HG02763 (cell line): ENCODE data around the gene TMEM266.
A peak's percentile ranks its signal among the peaks of the same experiment; 100 is the strongest.

Source experiments
- ATAC-seq: cut with Tn5 transposase; IDR thresholded peaks from one replicate; pipeline ENCODE4 v1.9.1; 2021; ENCODE audit warnings: mild to moderate bottlenecking, moderate library complexity; ENCODE audit not compliant: unreplicated experiment

Gene TMEM266

DNA sequence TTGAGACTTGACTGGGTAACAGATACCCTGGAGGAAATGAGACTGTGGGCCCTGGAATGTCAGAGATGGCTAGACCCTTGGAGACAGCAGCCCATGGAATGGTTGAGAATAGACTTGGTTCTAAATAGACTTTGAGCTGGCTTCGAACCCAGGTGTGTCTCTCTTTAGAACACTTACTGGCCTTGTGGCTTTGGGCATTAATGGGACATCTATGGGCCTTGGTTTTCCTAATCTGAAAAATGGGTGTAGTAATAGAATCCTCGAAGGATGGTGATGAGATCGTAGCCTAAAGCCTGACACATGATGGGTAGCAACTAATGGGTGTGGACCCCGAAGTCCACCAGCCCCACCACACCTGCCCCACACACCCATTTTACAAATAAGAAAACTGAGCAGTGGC lies 119.2 kb downstream of the TMEM266 start:
- no peak for ATAC-seq

DNA sequence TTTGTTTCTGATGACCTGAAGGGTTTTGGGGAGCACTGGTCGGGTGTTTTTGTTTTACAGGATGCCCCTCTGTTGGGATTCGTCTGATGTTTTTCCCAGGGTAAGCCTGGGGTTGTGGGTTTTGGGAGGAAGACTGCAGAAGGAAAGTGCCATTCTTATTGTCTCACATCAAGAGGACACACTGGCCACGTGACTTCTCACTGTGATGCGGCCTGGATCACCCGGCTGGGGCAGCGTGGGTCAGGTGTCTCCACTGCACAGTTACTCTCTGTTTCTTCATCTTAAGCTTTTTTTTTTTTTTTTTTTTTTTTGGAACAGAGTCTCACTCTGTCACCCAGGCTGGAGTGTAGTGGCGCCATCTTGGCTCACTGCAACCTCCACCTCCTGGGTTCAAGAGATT lies 120.5 kb downstream of the TMEM266 start:
- no peak for ATAC-seq

DNA sequence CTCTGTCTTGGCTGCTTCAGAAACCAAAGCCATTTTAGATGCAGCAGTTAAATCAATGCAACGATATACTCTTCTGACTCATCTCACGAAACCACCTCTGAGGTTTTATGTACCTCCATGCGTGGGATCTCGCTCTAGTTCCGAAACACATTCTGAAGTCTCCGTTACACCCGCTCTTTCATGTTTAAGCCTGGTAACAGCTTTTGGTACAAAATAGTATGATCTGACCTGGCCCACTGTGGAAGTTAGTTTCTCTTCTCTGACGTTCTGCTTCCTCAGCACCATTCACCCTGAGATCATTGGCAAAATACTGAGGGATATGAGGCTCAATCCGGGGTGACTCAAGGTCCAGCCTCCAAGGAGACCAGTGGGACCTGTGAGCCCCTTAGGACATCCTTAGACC lies 121.9 kb downstream of the TMEM266 start:
- no peak for ATAC-seq

- no peak for ATAC-seq
Observed at GRCh38 chr15:76183930-76184649, 124.3 kb downstream of the TMEM266 start.

GRCh38 chr15:76184650-76185035 lies 124.9 kb downstream of the TMEM266 start:
- ATAC-seq = no peak

GRCh38 chr15:76185716-76186115 lies 125.9 kb downstream of the TMEM266 start:
- ATAC-seq = no peak

GRCh38 chr15:76187163-76187562 lies 127.4 kb downstream of the TMEM266 start:
- no peak for ATAC-seq

DNA sequence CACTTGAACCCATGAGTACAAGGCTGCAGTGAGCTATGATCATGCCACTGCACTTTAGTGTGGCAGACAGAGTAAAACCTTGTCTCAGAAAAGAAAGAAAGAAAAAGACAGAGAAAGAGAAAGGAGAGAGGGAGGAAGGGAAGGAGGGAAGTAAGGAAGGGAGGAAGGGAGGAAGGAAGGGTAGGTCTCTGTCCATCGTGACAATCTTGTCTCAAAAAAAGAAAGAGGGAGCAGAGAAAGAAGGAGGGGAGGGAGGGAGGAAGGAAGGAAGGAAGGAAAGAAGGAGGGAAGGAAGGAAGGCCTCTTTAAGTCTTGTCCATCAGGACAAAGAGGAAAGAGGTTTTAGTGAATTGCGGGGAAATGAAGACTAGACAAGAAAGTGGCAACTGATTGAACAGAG lies 129.3 kb downstream of the TMEM266 start:
- ATAC-seq = no peak

- no peak for ATAC-seq
Observed at GRCh38 chr15:76190070-76190564, 130.3 kb downstream of the TMEM266 start.

DNA sequence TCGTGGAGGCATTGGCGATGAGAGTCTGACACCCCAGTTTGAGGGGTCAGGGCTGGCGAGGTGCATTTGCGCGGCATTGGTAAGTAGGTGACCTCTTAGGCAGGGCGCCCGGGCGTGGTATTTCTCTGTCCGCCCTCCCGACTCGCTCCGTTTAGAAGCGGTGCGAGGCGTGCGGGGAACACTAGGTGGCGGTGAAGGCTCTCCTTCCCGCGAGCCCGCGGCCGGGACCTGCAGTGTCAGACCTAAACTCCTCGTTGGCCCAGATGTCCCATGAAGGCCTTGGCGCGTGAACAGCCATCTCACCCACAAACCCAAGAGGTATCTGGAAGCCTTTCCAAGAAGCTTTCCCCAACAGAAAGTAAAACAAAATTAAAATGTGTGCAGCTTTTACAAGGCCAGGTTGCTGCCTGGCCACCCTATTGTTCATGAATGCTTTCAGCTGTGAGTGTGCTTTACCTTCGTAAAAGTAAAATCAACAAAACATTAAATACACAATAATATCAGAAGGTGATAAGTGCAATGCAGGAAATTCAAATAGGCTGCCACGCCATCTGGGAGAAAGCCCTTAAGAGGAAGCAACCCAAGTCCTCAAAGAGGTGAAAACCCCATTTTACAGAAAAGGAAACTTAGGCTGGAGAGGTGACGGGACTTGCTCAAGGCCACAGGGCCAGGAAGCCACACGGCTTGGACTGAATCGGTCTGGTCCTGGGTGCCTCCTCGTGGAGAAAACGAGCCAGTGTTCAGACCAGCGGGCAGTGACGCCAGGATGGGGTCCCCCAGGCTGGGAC lies 131.2 kb downstream of the TMEM266 start:
- peak; percentile 81 for ATAC-seq

- ATAC-seq = no peak
Observed at GRCh38 chr15:76191539-76192244, 131.9 kb downstream of the TMEM266 start.

GRCh38 chr15:76192715-76193114 lies 132.9 kb downstream of the TMEM266 start:
- no peak for ATAC-seq

DNA sequence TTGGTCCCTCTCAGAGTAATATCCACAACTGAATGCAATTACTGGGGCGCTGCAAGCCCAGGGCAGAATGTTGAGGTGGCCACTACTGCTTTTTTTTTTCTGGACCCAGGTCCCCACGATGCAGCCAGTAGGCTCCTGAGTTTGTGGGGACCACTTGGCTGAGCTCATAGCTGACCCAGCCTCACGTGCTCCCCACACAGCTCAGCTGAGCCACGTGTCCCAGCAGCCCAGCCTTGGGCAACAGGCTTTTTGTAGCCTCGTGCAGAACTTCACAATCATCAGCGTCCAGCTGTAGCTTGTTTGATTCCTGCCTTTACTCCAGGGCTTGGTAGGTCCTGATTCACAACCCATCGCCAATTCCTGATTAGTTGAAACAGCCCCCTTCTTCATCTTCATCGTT lies 134.1 kb downstream of the TMEM266 start:
- ATAC-seq = no peak

DNA sequence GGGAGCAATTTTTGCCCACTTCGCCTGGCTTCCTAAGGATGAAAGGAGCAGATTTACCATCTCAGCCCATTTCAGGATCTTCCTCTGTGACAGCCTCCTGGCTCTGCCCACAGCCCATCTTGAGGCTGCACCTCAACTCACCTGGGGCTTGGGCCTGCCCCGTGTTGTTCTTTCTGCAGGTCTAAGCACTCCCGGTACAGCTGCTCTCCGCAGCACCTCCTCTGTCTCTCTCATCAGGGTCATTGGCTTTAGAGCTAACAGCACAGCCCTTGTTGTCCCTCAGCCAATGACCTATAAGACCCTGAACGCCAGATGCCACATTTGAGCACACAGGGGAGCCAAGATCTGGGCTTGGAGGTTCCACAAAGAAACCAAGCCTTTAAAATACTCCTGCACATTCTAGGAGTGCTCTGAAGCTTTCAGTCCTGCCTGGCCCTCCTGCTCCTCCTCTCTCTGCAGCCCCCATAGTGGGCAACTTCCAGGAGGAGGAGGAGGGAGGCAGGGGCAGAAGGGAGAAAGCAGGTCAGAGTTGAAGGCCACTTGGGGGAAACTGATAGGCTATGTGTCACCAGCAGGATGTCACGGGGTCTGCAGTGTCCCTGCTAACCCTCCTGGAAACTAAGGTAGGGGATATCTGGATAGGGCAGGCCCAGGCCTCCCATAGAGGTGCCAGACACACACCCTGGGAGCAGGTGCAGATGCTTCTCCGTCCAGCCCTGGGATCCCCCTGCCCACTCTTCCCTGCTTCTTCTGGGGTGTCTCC lies 135.9 kb downstream of the TMEM266 start:
- ATAC-seq = no peak

DNA sequence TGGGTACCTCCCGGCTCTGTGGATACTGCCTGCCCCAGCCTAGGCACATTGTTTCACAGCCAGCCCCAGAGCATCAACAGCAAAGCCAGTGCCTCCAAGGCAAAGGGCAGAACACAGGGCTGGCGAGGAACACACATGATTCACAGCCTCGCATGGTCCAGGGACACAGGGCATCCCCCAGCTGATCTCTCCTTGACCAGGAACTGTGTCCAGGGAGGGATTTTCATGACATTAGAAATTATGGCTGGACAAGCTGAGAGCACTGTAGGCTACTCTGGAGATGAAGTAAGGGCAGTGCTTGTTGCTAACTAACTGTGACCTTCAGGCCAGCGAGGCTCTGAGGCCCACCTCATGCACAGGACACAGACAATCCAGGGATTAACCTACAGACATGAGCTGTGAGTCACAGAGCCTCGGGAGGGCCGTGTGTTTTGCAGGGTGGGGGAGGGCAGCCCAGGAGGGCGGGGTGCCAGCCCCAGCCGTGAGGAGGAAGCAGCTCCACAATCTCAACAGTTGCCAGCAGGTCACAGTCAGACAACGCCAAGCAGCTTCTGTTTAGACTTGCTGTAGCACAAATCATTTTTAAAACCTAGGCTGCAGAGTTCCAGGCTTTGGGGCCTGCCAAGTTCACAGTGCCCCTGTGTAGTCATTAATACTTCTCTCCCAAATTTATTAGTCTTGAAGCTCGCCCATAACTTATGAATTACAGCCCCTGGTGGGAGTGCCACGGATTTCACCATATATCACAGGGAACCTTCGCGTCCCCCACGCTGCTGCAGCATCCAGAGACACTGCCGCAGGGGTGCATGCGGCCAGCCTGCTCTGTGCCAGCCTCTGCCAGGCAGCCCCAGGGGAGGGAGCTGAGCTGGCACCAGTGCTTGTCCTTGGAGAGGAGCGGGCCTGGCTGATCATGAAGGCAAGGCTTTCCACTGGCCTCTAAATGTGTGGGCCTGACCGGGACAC lies 136.8 kb downstream of the TMEM266 start:
- ATAC-seq = no peak

- ATAC-seq = no peak
Observed at GRCh38 chr15:76197703-76198455, 138.1 kb downstream of the TMEM266 start.

DNA sequence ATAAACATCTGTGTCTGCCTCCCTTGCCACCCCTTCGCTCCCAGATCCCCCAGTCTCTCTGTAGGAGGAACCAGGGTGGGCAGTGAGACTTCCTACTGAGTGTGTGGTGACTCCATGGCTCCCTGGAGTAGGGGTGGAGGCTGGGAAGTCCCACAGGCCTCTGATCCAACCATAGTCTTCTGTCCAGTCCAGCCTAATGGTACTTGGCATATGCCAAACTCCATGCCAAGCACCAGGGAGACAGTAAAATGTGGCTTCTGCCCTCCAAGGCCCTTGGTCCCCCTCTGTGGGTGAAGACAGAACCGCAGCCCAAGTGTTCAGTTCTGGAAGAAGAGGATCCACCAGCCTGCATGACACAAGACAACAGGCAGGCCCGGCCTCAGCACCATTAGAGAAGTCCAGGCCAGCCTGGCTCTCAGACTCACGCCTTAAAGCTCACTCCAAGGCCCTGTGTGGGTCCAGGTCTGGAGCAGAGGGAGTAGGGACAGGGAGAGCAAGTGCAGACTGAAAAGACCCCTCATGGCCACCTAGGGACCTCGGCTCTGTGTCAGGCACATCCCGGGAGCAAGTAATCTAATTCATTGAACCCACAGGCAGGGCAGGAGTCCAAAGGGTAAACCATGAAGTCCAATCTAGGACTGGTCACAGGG lies 138.8 kb downstream of the TMEM266 start:
- no peak for ATAC-seq
